GM21447 (cell line): Measurements from ENCODE around the gene COL26A1.

Experiments
- ATAC-seq: cut with Tn5 transposase; IDR thresholded peaks from one replicate; pipeline ENCODE4 v1.9.1; 2021; ENCODE audit not compliant: unreplicated experiment

The COL26A1 gene

DNA sequence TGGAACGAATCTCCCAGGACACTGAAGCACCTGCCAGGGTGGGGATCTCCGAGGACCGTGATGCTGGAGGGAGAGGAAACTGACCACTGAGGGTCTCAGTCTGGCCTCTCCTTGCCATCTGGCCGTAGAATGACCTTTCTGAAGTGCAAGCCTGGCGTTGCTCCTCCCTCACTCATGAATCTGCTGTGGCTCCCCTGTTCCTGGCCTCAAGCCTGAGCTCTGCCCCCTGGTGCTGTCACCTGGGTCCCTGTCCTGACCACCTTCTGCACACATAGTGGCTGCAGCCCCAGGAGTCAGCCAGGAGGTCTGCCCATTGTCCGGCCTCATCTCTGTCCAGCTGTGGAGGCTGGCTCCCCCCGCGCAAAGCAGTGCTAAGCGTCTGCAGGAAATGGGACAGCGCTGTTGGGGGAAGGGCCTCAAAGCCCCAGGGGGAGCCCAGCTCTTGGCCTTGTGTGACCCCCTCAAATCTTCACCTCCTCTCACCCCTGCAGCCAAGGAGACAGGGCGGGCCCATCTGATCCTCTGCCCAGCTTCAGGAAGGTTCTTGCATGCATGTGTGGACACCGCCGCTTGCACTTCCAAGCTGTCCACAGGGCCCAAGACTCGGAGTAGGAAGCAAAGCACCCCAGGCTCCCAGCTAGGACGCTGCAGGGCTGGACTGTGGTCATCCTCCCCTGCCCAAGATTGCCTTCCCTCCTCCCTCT, 200.7 kb downstream of the COL26A1 start:
- ATAC-seq, result no peak

- ATAC-seq, result no peak
Observed at GRCh38 chr7:101563943-101564777, 201.5 kb downstream of the COL26A1 start.

DNA sequence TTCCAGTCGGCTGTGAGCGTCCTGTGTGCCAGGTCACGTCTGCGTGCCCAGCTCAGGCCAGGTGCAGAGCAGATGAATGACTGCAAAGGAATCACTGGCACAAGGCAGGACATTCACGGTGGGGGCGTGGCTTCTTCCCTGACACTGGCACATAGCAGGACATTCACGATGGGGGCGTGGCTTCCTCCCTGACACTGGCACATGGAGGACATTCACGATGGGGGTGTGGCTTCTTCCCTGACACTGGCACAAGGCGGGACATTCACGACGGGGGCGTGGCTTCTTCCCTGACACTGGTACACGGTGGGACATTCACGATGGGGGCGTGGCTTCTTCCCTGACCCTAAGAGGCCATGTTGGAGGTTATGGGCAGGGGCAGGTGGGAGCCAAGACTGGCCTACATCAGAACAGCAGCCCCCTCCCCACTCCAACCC, 202.1 kb downstream of the COL26A1 start:
- no peak for ATAC-seq

DNA sequence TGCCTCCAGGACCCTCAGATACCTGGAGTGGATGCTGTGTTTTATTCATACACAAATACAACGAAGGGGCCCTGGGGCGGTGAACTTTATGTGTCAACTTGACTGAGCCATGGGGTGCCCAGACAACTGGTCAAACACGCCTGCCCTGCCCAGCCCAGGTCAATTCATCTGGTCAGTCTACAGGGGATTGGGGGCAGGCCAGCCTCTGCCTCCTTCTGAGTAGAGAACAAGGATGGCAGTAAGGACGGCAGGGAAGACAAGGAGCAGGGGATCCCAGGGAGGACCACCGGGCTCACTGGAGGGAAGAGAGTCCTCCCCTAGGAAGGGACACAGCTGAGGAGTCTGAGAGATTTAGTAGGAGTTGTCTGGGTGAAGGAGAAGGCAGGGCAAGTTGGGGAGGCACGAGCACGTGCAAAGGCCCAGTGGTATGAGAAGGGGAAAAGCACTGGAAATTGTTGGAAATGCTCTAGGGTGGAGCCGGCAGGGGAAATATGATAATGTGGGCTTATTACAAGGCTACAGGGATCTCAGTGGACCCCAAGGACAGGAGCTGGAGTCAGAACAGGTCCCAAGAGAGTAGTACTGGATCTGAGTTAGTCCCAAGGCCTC, 203.0 kb downstream of the COL26A1 start:
- ATAC-seq, result no peak

- no peak for ATAC-seq
Observed at GRCh38 chr7:101567230-101567629, 204.6 kb downstream of the COL26A1 start.

DNA sequence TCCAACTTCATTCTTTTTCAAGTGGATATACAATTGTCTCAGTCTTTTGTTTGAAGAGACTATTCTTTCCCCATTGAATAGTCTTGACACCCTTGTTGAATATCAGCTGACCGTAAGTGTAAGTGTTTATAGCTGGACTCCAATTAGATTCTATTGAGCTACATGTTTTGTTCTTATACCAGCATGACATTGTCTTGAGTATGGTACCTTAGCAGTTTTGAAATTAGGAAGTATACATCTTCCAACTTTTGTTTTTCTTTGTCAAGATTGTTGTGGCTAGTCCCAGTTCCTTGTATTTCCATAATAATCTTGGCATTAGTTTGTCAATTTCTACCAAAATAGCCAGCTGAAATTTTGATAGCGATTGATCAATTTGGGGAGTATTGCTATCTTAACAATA, 209.5 kb downstream of the COL26A1 start:
- no peak for ATAC-seq

- ATAC-seq, result no peak
Observed at GRCh38 chr7:101575168-101575567, 212.5 kb downstream of the COL26A1 start.

- no peak for ATAC-seq
Observed at GRCh38 chr7:101575721-101576120, 213.0 kb downstream of the COL26A1 start.

DNA sequence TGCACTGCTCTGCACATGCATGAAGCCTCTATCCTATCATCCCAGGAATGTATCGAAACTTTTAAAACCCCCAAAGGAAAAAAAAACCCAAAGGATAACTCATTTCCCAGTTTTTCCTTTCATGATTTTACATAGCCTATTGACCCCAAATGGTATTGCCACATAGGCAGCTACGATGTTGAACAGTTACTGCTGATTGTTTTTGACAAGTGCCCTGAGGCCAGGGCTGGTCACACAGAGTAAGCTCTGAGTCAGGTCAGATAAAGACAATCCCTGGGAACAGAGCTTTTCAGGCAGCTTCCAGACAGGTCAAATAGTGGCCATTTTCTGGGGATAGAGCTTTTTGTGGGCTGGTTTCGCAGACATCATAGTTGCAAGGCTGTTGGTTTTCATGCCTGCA, 214.3 kb downstream of the COL26A1 start:
- no peak for ATAC-seq

- no peak for ATAC-seq
Observed at GRCh38 chr7:101578552-101578951, 215.9 kb downstream of the COL26A1 start.

DNA sequence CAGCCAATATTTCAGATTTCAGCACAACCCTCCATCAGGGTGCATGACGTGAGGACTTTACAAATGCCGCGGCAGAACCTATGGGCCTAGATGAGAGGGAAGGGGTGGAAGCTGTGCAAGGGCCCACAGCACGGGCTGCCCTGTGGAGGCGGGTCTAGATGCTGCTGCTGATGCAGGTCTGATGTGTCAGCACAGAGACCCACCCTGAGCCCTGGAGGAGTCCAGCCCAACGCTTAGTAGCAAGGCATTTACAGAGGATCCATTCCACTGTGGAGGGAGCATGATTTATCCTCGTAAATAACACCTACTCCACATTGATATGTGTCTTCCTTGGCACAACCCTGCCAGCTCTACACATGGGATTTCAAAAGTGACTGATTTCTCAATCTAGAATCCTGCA, 217.9 kb downstream of the COL26A1 start:
- no peak for ATAC-seq

- no peak for ATAC-seq
Observed at GRCh38 chr7:101581891-101582290, 219.2 kb downstream of the COL26A1 start.

DNA sequence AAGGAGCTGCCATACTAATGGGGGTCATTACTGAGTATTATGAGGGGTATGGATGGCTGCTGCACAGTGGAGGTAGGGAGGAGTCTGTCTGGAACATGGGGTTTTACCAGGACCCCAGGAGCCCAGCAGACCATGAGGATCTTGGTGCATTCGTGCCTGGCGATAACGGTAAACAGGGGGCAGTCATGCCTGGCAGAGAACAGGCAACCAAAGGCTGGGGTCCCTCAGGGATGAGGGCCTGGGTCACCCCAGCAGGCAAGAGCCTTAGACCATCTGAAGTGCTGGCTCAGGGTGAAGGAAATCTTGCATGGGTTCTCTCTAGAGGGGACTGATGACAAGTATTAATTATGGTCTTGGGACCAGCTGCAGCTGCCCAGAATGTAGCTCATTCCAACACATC, 220.3 kb downstream of the COL26A1 start:
- no peak for ATAC-seq

GRCh38 chr7:101586078-101586905, 223.6 kb downstream of the COL26A1 start:
- ATAC-seq, result no peak

DNA sequence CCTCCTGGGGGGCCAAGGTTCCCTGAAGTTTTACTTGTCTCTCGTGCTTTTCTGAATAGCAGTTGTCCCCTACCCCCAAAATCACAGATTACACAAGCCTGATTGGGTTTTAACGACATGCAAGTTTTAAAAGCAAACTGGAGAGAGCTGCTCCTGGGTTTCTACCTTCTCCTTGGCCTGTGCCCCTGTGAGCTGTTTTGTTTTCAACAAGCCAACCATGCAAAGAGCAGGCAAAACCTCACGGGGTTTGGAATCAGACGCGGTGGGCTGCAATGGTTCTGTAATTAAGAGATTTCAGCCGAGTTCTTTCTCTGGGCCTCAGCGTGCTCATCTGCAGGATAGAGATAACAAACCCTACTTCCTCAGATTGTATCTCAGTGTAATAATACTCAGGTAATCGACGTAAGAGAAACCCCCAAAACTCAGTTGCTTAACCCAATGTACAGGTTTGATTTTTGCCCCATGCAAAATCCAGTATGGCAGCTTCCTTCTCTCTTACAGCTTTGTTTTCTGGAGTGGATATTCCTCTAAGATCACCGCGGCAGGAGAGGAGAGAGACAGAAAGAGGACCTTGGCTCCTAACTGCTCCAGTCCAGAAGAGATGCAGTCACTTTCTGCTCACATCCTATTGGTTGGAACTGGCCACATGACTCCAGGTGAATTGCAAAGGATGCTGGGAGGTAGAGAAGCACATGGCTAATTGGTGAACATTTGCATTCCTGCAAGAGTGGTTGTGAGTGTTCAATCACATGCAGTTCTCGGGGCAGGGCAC, 224.4 kb downstream of the COL26A1 start:
- no peak for ATAC-seq

DNA sequence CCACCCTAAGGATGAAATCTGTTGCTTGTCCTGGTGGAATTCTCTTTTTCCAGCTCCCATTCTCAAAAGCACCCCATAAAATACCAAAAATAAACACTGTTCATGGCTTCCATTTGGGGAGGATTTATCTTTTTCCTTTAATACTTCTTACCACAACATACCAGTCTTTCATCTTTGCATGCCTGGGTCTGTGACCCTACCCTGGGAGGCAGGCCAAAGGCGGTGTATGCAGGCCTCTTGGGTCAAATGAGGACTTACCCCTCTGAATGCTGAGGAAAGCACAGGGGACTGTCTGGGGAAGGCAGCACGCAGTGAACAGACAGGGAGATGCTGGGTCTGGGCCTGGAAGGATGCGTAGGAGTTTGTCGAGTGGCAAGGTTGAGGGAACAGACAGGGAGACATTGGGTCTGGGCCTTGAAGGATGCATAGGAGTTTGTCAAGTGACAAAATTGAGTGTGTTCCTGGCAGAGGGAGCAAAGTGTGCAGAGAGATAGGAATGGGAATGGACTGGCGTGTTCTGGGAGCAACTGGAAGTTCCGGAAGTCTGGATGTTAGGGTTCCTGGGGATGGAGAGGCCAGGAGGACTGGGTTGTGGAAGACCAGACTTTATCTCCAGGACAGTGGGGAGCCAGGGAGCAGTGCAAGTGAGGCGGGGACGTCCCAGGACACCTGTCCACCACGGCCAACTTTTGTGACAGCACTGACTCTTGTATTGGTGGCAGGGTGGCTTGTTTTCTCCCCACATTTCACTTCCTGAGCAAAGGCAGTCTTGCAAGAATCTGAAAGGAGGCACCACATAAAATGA, 225.7 kb downstream of the COL26A1 start:
- ATAC-seq, result no peak

DNA sequence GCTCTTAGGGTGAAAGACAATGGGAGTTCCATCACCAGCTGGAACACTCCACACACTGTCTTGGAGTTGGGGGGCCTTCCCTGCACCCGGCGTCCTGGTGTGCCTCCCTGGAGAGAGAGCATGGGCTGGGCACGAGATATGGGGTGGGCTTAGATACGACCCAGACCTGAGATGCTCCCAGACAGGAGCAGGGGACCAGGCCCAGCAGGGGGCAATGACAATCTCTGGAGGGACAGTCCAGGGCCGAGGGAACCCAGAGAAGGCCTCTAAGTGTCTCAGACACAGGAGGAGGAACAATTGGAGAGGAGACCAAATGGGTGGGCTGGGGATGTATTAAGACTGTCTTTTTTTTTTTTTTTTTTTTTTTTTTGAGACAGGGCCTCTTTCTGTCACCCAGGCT, 226.4 kb downstream of the COL26A1 start:
- no peak for ATAC-seq

DNA sequence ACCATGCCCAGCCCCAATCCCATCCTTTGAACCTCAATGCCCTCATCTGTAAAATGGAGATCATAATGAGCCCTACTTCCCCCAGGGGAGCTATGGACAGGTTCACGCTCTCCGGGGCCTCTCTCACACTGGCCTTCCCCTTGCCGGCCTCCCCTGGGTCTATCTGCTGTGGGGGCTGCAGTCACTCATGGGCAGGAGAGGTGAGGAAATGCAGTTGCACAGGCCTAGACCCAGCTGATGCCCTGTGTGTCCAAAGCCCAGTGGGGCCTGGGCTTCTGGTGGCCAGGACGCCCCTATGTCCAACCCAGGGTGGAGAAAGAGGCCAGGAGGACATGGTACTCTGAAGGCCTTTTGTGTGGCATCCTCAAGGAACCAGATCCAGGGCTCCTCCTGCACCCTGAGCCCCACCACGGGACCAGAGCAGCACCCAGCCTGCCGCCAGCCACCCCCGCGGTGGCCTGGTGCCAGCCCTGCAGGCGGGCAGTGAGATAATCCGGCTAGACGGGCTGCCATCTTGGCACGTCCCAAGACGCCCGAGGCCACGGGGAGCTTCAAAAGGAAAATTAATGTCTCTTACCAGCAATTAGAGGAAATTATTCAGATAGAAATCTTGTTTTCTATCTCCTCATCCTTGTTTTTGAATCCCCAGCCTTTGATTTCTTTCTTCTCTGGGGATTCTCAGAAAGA, 227.4 kb downstream of the COL26A1 start:
- no peak for ATAC-seq
